COLO668 (cell line): ENCODE data around the gene GID8.
A peak's percentile ranks its signal among the peaks of the same experiment; 100 is the strongest.

Source experiments
- DNase-seq: peaks from one replicate; lab custom pipeline; 2025; ENCODE audit not compliant: unreplicated experiment; lab: John Stamatoyannopoulos, UW

The GID8 gene

DNA sequence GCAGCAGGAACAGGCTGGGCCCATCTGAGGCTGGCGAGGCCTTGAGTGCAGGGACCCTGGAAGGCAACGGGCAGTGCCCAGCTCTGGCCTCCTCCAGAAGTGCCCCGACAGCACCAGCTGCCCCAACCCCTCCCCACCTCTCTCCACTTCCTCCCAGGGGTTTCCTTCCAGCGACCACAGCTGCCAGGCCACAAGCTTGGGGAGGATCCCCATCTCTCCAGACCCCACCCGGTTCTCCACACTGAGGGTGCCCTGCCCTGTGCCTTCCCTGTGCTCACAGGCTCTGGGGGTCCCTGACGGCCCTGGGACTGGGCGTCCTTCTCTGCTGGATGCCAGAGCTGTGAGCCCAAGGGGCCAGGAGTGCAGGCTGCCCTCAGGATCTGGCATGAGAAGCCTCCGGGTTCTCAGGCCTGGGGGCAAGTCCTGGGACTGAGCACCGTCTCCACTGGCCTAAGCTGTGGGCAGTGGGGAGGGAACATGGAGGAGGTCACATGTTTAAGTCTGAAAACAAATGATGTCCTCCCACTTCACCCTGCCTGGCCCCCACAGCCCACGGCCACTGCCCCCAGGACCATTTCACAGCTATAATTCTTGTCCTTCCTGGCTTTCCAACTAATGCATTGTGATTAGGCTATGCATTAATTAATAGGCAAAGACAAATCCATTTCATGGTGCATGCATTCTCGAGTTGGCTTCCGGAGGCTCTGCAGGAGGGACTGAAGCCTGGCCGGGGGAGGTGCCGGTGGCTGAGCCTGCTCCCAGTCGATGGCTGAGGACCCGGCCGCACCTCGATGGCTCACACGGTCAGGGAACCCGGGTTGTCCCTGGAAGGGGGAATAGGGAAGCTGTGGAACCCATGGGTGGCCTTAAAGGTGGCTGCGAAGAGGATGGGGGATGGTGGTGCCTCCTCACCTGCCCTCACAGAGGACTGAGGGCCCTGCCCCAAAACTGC, 44.5 kb downstream of the GID8 start:
- DNase-seq = no peak

DNA sequence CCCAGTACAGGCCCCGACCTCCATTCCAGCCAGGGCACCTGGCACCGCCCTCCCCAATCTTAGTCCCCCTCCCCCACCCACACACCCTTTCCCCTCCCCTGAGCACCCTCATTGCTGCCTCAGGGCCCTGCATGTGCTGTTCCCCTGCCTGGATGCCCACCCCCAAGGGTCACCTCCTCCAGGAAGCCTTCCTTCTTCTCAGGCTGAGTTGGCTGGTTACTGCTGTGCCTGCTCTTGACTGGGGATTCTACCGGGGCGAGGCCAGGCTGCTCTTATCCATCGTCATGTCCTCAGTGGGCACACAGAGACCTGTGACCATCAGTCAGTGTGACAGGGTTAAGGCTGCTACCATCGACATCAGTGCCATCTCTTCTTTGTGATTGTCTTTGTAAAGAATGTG, 45.3 kb downstream of the GID8 start:
- no peak for DNase-seq

DNA sequence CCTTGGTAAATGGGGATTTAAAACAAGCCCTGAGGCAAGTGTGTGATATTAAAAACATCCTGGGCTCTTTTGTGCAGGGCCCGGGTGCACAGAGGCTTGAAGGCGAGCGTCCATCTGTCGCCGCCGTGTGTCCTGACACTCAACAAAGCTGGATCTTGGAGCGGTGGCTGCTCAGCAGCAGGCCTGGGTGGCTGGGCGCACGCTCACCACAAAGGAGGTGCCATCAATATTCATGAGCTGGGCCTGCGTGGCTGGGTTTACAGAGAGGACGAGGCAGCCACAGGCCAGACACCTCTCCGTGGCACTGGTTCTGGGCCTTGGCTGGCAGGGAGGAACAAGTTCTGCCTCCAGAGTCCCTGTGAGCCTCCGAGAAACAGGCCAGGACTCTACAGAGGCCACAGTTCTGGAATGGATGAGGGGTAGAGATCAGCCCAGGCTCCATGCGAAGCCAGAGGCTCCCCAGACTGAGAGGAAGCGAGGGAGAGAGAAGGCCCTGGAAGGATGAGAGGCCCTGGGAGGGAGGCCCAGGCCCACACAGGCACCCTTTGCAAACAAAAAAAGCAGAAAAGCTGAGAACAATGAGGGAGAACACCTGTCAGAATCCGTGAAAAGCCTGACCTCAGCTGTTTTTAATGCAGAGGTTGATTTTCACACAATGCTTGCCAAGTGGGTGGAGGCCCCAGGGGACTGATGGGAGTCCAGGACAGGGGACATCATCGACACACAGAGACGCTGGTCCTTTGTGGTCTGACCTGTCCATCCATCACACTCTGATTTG, 46.9 kb downstream of the GID8 start:
- peak; percentile 86 for DNase-seq

DNA sequence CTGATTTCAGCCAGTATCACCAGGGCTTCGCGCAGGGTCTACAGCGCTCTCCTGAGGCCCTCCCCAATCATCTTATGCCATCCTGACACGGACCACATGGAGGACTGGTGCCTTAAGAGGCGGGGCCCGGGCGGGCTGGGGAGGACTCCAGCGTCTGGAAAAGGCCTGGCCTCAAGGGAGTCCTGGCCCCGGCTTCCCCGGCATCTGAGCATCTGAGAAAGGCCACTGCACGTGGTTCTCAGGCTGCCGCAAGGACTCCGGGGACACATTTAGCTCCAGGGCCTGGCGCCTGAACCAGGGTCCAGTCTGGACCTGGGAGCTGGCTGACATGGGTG, 47.5 kb downstream of the GID8 start:
- DNase-seq = peak; percentile 60

DNA sequence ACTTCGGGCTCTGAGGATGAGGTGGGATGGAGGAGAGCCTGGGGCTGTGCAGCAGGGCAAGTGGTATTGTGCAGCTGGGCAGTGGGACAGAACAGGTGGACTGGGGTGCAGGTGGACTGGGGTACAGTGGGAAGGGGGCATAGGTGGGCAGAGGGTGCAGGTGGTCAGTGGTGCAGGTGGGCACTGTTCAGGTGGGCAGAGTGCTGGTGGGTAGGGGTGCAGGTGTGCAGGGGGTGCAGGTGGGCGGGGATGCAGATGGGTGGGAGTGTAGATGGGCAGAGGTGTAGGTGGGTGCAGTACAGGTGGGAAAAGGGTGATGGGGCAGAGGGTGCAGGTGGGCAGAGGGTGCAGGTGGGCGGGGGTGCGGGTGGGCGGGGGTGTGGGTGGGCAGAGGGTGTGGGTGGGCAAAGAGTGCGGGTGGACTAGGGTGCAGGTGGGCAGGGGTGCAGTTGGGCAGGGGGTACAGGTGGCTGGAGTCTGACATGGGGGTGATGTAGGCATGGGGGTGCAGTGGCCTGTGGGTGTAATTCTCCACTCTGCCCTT, 48.4 kb downstream of the GID8 start:
- no peak for DNase-seq

DNA sequence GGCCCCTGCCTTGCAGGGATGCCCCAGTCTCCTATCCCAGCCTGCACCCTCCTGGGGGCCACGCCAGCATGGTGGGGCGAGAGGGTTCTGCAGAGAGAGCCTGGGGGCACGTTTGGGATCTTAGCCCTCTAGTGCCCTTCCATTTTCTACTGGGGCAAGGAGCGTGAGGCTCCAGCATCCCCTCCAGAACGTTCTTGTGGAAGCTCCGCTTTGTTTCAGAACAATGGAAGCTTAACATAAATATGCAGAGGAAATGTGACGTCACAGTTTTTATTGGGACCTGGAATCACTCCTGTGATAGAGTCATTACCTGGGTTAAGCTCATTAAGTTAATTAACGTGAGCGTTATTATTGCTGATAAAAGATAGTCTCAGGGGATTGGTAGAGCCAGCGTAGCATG, 49.2 kb downstream of the GID8 start:
- no peak for DNase-seq

DNA sequence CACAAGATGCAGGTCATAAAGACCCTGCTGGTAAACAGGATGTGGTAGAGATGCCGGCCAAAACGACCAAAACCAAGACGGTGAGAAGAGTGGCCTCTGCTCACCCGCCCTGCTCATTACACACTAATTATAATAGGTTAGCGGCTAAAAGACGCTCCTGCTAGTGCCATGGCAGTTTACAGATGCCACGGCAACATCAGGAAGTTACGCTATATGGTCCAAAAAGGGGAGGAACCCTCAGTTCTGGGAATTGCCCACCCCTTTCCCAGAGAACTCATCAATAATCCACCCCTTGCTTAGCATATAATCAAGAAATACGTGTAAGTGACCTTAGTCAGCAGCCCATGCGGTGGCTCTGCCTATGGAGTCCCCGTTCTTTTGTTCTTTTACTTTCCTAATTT, 51.3 kb downstream of the GID8 start:
- DNase-seq = no peak

DNA sequence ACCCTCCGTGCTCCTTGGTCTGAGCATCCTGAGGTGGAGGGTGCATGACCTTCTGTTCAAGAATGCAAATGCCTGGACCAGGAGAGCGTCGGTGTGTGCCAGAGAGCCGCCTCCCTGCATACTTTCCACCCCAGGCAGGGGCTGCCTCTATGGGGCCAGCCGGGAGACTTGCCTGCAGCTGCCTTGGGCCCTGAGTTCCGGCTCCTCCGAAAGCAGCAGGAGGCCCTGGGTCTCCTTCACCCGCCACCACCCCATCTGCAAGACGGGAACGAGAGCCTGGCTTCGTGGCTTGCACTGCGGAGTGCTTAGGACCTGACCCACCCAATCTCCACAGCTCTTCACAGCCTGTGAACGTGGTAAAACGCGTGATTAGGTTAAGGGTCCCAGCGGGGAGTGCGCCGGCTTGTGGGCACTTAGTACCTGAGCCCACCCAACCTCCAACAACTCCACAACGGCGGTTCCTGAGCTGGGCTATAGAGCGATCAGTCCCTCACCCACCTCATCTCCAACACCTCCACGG, 52.4 kb downstream of the GID8 start:
- no peak for DNase-seq

DNA sequence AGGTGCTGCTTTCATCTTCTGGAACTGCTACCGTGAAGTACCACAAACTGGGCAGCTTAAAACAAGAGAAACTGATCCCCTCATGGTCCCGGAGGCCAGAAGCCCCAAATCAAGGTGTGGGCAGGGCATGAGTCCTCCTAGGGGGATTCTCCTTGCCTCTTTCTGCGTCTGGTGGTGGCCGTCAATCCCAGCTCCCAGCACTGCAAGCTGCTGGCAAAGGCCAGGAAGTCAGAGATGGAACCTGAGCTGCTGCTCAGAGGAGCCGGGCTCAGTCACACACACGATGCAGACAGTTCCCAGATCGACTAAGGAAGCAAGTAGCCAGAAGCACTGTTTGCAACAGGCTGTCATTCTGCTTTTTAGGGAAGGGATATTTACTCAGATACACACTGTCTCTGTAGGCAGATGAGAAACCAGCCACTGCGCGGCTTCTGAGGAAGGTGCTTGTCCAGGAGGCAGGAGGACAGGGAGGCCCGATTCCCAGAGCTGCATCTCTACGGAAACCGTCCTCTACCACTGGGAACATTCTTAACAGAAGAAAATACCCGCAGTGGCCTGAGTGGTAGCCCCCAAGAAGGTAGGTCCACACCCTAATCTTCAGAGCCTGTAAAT, 53.4 kb downstream of the GID8 start:
- DNase-seq = no peak

DNA sequence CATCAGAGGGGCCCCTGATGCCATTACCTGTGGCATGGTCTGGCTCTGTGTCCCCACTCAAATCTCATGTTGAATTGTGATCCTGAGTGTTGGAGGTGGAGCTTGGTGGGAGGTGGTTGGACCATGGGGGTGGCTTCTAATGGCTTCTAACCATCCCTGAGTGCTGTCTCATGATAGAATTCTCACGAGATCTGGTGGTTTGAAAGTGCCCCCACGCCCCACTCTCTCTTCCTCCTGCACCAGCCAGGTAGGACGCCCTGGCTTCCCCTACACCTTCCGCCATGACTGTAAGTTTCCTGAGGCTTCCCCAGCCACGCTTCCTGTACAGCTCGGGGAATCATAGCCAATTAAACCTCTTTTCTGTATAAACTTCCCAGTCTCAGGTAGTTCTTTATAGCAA, 53.9 kb downstream of the GID8 start:
- no peak for DNase-seq

DNA sequence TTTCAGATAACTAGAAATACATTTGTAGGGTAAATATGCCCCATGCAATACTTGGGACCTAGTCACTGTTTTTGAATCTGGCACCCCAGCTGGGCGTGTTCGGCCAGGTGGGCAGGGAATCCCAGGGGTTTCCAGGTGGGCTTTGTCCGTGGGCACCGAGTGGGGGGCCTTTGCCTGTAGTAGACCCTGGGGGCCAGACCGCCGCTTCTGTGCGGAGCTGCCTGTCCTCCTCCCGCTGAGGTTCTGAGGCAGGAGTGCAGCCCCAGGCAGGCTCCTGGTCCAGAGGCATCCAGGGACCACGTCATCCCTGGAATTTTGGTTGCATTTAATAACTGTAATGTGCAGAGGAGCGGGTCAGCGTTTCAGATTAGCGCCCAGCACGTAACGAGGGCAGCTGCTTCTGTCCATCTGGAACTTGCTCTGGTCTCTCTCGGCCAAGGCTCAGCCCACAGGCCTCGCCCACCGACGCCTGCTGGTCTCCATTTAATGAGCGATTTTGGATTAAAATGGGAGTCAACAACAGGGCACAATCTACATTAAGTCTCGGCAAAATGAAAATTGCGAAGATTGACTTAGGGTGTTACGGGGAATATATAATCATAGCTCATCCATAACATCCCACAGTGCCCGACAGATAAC, 56.0 kb downstream of the GID8 start:
- no peak for DNase-seq

DNA sequence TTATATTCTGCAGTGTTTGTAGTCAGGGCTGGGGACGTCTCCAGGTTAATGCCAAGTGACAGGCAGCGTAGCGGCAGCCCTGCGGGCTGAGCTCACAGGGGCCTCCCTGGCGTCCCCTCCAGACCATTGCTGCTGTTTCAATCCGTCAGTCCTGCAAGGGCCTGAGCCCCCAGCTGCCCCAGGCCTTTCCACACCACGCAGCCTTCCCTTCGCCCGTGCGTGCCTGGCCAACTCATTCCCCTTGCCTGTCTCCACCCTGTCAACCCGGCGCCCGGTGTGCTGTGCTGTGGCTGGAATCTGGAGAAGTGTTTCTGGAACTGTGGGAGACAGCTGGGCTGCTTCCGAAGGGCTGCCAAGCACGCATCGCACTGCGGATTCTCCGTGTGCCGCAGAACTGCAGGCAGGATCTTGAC, 56.9 kb downstream of the GID8 start:
- DNase-seq = no peak

DNA sequence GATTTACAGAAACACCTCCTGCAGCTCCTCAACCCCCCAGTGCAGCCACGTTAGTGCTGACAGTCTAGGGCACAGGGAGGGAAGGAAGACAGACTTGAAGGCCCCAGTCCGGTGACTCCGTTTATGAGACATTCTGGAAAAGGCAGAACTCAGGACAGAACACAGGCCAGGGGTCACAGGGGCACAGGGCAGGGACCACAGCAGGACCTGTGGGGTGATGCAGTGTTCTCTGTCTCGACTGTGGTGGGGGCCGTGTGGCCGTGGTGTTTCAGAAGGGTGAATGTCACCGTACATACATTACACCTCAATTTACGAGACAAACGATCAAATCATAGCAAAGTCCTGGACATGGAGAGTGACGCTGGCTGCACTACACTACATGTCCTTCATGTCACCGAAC, 57.5 kb downstream of the GID8 start:
- DNase-seq = no peak

DNA sequence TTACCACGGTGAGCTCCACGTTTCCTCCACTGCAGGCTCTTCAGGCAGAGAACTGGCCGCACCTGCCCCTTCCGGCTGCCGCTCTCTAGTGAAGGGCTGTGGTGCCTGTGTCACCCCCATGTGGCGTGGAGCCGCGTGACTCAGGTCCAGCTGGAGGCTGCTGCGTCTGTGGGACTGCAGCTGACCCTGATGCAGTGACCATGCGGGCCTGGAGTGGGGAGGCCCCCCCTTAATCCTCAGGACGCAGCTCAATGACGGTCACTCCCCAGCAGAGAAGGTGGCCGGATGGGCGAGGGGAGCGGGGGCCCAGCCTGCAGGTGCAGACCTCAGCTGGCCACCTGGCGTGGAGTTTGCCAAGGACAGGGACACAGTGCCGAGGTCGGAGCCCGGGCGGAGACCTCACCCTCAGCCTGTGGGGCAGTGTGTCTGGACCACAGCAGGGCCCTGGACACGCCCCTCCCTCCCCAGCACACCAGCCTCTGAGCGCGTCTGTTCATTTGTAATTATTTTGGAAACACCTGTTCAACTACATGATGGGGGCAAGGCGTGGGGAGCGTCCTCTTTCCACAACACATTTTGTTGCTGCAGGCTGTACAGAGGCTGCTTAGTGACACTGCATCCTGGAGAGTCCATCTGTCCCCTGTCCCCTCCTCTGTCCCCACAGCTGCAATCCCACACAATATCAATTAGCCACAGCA, 58.1 kb downstream of the GID8 start:
- peak; percentile 56 for DNase-seq

DNA sequence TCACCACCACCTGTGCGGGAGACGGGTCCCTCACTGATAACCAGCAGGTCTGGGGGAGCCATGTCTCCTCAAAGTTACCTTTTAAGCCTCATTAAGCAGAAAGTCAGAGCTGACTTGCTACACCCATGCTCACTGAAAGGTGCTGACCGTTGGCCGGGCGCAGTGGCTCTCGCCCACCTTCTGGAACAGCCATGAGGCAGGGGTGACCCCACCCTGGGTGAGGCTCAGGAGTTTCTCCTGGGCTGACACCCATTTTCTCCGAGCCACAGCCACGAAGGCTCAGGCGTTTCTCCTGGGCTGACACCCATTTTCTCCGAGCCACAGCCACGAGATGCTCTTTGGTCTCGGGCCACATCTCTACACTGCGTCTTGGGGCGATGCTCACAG, 58.6 kb downstream of the GID8 start:
- no peak for DNase-seq

DNA sequence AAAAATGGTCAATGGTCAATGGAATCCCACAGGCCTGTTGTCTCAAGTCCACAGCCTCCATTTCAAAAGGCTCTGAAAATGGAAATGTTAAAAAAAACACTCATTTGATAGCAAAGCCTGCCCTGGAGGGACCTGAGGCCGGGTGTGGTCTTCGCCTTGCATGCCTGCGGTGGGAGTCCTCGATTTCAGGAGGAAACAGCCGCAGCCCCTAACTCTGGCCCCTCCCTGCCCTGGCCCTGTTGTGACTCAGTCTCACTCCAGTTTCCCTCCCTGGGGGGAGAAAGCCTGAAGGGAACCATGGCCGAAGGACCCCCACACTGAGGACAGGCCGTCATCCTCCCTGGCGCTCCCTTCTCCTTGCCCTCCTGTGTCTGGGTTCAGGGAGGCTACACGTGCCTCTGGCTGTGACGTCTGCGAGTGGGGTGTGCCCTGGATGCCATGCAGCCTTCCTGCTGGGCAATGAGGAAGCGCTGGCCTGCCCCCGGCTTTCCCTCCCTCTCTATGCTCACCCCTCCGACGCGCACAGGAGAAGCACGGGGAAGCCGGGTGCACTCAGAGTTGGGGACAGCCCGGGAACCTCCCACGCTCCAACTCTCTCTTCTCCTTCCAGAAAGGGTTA, 59.6 kb downstream of the GID8 start:
- DNase-seq = no peak
